ENCODE results near the gene CRNN.

The CRNN gene

GRCh38 chr1:152415454-152416227 is 1.6 kb upstream of the CRNN start:
- no peak for DNase-seq

- no peak for DNase-seq
Observed at GRCh38 chr1:152412756-152413155, 1.3 kb downstream of the CRNN start.

DNA sequence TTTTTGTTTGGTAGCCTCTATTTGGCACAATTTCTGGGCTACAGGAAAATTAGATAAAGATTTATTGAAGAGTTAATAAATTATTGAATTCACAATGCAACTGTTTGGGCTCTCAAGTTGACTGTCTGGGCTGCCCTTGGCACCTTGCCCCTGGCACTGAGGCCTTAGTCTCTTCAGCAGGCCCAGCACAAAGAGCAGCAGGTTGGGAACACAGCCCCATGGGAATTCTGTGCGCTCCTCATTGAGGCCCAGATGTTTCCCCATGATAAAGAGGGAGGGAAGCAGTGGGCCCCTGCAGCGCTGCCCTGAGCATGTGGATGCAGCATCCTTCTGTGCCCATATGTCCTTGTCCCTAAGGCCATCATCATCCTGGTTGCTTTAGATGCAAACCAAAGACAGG is 2.9 kb downstream of the CRNN start:
- DNase-seq: no peak

- no peak for DNase-seq
Observed at GRCh38 chr1:152410599-152410998, 3.5 kb downstream of the CRNN start.

GRCh38 chr1:152410028-152410427 is 4.0 kb downstream of the CRNN start:
- DNase-seq: no peak

- DNase-seq: no peak
Observed at GRCh38 chr1:152408664-152409063, 5.4 kb downstream of the CRNN start.

DNA sequence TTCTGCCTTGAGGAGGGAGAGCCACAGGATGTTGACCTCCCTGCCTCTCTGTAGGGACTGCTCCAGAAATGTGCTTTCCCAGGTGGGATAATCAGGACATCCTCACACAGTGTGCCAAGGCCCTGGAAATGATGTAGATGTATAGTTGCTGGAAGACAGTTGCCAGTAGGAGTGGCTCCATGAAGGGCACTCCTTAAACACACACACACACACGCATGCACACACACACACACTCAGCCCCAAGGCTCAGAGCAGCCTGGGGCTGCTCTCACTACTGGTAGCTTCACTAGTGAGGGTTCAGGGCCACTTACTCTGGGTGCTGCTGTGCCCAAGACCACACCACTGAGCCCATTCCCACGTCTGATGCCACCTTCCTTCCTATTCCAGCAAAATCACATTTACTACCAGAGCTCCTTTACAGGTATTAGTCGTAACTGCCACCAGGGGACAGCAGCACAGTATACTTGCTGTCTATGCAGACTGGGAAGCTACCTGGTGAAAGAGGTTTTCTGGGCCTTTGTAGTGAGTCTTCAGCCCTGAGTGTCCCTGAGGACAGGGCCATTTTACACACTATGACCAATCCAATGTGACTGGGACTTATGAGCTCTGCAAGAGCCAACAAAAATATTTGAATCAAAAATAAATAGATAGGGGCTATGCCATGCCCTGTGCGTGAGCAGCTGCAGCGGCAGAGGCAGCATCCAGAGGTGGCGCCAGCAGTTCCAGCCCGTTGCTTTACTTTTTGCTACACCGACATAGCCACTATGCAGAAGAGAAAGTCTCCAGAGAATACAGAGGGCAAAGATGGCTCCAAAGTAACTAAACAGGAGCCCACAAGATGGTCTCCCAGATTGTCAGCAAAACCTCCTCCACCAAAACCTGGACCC is 15.0 kb downstream of the CRNN start:
- DNase-seq: peak; percentile 24

DNA sequence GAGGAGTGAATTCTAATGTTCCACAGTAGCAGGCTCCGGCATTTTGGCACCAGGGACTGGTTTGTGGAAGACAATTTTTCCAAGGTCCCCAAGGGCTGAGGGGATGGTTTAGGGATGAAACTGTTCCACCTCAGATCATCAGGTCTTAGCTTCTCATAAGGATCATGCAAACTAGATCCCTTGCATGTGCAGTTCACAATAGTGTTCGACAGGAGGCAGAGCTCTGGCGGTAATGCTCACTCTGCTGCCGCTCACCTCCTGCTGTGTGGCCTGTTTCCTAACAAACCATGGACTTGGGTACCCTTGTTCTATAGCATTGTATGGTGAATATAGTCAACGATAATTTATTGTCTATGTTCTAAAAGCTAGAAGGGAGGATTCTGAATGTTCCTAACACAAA is 16.6 kb downstream of the CRNN start:
- no peak for DNase-seq

GRCh38 chr1:152394151-152394550 is 19.9 kb downstream of the CRNN start:
- no peak for DNase-seq

- peak; percentile 7 for DNase-seq
Observed at GRCh38 chr1:152392909-152393308, 21.2 kb downstream of the CRNN start.

GRCh38 chr1:152388889-152389288 is 25.2 kb downstream of the CRNN start:
- DNase-seq: no peak

DNA sequence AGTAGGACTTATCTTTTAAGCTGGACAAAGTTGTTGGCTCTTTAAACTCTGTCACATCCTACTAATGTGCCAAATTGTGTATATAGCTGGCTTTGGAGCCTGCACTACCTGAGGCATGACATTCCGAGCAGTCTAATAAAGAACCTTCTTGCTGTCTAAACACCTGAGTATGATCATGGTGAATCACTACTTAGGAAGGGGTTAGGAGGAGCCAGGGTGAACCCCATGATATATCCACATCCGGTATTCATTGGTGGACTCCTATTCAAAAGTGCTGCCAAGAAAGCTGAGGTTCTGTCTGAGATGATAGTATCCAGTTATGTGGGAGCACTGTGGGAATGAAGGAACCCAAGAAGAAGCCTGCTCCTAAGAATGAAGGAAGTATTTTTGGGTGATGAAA is 27.1 kb downstream of the CRNN start:
- no peak for DNase-seq

GRCh38 chr1:152380932-152381331 is 33.1 kb downstream of the CRNN start:
- DNase-seq: no peak

- DNase-seq: no peak
Observed at GRCh38 chr1:152374451-152374850, 39.6 kb downstream of the CRNN start.

GRCh38 chr1:152372672-152373071 is 41.4 kb downstream of the CRNN start:
- no peak for DNase-seq

DNA sequence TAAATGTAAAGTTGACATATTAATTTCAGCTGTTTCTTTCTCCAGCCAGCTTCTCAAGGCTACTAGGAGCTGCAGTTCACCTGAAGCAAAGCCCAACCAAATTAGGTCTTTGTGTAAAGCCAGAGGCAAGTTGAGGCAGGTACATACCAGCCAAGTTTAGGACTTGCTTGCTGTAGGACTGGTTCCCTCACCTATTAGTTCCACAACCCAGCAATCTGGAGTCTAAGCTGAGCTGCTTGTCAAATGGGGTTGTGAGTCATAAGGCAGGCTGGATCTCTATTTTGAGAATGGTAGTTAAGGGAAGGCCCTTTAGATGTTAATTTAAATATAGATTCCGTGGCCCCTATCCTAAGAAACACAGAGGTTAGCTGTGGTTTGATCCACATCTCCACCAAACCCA is 46.6 kb downstream of the CRNN start:
- DNase-seq: no peak

DNA sequence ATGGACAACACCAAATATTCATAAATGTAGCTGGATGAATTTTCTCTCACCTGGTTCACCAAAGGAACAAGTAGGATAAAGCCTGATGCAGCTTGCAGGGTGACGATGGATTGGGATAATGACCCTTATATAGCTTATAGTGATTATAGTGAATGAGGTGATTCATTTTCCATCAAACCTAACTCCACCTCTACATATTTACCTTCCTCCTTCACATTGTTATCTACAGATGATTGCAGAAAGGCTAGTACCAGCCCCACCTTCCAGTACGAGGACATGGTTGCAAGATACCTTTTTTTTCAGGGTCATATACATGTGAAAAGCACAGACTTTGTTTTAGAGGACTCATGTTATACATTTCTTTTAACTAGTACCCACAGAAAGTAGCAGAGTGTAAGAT is 54.2 kb downstream of the CRNN start, which contains the start of gene FLG2:
FLG2 (minus strand) TSS at position 101 of the 400 bp plus-strand sequence. CDS start 1,122 bp downstream, outside the sequence.
- DNase-seq: no peak

Data from CD4-positive, alpha-beta T cell treated with Interleukin-17A for 4 hours (primary cell).